ENCODE results near the gene OARD1.

Gene OARD1

DNA sequence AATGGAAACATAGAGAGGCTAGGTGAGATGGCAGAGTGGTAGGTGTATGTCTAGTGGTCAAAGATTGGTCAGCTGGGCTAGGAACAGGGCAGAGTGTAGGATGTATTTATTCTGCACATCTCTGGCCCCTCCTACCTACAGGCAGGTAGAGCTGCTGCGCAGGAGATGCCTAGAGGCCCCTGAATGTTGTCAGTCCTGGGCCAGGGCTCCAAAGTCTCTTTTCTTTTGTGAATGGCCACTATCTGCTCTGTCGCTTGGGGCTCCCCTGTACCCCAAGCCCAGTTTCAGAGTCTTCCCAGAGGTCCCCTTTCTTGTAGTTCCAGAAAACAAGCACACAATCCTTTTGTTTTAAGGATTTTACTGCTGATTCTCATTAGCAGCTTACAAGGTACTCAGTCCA, 24.9 kb downstream of the OARD1 start:
- DNase-seq (ENCODE audit: extremely low read depth, low read depth), result no peak
- no peak for TF ChIP-seq CTCF (IDR thresholded peaks at IDR 0.05; ENCODE audit: low read depth, low read length)

- no peak for DNase-seq (ENCODE audit: extremely low read depth, low read depth)
- TF ChIP-seq CTCF (IDR thresholded peaks at IDR 0.05; ENCODE audit: low read depth, low read length), result no peak
Observed at GRCh38 chr6:41046084-41046483, 26.1 kb downstream of the OARD1 start.

- no peak for TF ChIP-seq CTCF (IDR thresholded peaks at IDR 0.05; ENCODE audit: low read depth, low read length)
- no peak for DNase-seq (ENCODE audit: extremely low read depth, low read depth)
Observed at GRCh38 chr6:41045664-41046063, 26.5 kb downstream of the OARD1 start.

GRCh38 chr6:41043151-41043550, 29.0 kb downstream of the OARD1 start:
- DNase-seq (ENCODE audit: extremely low read depth, low read depth), result no peak
- TF ChIP-seq CTCF (IDR thresholded peaks at IDR 0.05; ENCODE audit: low read depth, low read length), result no peak

DNA sequence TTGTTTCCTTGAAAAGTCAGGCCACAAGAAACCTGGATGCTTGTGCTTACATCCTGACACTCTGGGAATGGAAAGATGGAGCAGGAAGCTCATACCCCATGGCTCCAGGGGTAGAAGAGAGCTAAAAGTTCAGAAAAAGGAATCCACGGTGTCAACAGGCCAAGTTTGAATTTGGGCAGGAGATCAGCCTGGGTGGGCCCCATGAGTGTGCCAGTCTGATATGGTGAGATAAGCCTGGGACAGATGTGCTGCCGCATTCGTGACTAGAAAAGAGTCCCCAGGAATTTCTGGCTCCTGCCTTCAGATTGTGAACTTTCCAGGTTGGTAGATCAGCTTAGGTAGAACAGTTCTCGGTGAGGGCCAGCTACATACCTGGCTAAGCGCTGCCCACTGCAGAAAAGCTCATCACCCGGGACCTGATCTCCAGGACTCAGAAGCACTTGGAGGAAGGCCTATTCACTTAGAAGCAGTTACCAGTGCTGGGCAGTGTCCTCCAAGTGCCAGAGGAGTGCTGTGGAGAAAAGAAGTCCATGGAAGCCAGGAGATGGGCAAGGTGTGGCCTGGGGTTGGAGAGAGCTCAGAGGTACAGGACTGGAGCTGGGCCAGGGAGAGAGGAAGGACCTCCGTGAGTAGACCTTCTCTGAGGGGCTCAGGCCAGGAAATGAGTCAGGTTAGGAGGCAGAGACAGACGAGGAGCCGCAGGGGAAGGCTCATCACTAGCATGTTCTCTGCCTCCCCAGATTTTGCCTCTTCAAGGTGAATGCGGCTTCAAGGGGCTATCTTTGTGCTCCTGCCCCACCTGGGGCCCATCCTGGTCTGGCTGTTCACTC, 29.7 kb downstream of the OARD1 start, which contains the start of gene TSPO2:
Gene TSPO2, plus strand, starts transcription at position 242 of the 830 bp plus-strand sequence. Its CDS starts 519 bp downstream, at position 761.
- DNase-seq (ENCODE audit: extremely low read depth, low read depth), result no peak
- no peak for TF ChIP-seq CTCF (IDR thresholded peaks at IDR 0.05; ENCODE audit: low read depth, low read length)

DNA sequence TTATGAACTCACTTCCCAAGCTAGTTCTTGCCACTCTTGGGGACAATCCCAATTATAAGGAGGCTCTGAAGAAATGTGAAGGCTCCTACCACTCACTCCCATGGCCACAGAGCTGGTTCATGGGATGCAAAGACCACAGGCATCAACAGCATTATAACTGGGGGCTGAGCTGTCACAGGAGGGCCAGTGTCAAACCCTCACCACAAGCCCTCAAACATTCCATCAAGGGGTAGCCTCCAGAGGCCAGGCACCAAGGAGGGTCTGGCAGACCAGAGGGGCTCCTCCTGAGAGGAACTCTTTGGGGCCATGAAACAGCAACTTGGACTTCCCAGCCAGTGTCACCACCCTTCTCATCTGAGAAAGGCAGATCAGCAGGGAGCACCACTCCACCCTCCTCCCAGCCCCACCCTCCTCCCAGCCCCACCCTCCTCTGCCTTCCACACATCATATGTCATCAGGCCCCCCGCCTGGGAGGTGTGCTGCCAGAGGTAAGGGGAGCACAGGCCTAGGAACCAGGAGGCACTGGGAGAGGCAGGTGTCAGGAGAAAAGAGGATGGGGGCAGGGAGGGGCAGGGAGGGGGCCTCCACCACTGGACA, 31.1 kb downstream of the OARD1 start:
- DNase-seq (ENCODE audit: extremely low read depth, low read depth), result no peak
- no peak for TF ChIP-seq CTCF (IDR thresholded peaks at IDR 0.05; ENCODE audit: low read depth, low read length)
